MCF 10A (cell line): ENCODE data around the gene CEMIP. TPM values are rescaled to one million over a fixed set of nuclear protein-coding genes. Genes with fewer than 3 reads are reported as not detected.
A peak's percentile ranks its signal among the peaks of the same experiment; 100 is the strongest.
"Not testable (repeated sequence)": the region's sequence is repeated elsewhere in the genome, so short reads cannot be mapped to it uniquely, and the experiment has no call there.

ENCODE experiments used
- BruUV-seq: library from RNA; stranded (reverse); fragments of 400-500 nt; replicated peaks from 2 replicates; lab custom pipeline; 2021; lab: Mats Ljungman, UMichigan
- CTCF ChIA-PET: fragments of 300-600 bp; sonication (Branson Sonifier 250); formaldehyde crosslinking; extraction: SDS; loops from one replicate; lab custom pipeline; 2021; ENCODE audit warnings: antibody characterized with exemption, inconsistent platforms; lab: Yijun Ruan, JAX
- POLR2A ChIA-PET: fragments of 300-600, 350-650 bp; sonication (Branson Sonifier 250); formaldehyde crosslinking; extraction: SDS; loops from one replicate; lab custom pipeline; 2020; ENCODE audit warnings: antibody characterized with exemption, inconsistent platforms; lab: Yijun Ruan, JAX
- DNase-seq: peaks from one replicate; pipeline ENCODE4 v3.0.0-alpha.2; 2018; ENCODE audit not compliant: unreplicated experiment
- H3K27ac Mint-ChIP-seq: one replicate; pipeline ENCODE4 v1.8.0; 2022; ENCODE audit warnings: mild to moderate bottlenecking, low read depth, mixed read lengths; ENCODE audit not compliant: unreplicated experiment
- H3K27me3 Mint-ChIP-seq: one replicate; pipeline ENCODE4 v1.8.0; 2022; ENCODE audit warnings: mixed read lengths; ENCODE audit not compliant: insufficient read depth, unreplicated experiment
- H3K36me3 Mint-ChIP-seq: one replicate; pipeline ENCODE4 v1.8.0; 2022; ENCODE audit warnings: mild to moderate bottlenecking, moderate library complexity, mixed read lengths; ENCODE audit not compliant: insufficient read depth, unreplicated experiment
- H3K4me1 Mint-ChIP-seq: one replicate; pipeline ENCODE4 v1.8.0; 2022; ENCODE audit warnings: mixed read lengths; ENCODE audit not compliant: insufficient read depth, unreplicated experiment
- H3K4me3 Mint-ChIP-seq: one replicate; pipeline ENCODE4 v1.8.0; 2022; ENCODE audit warnings: mild to moderate bottlenecking, moderate library complexity, mixed read lengths; ENCODE audit not compliant: unreplicated experiment
- H3K9me3 Mint-ChIP-seq: one replicate; pipeline ENCODE4 v1.8.0; 2022; ENCODE audit warnings: mixed read lengths; ENCODE audit not compliant: unreplicated experiment
- CTCF ChIP-seq: fragments of 200-600 bp; IDR thresholded peaks from one replicate; pipeline ENCODE4 v1.8.0; 2022; ENCODE audit warnings: antibody characterized with exemption, mild to moderate bottlenecking; ENCODE audit not compliant: unreplicated experiment
- intact Hi-C: fragments of 100-400 bp; cut with micrococcal nuclease; formaldehyde crosslinking; loops from 2 replicates; pipeline ENCODE4 v1.14.1; 2022
- total RNA-seq: library from RNA; stranded (reverse); gene quantifications from 2 replicates; pipeline ENCODE4 v1.2.3, GENCODE V29; 2022

Gene CEMIP
- total RNA-seq, 1 experiment from 2014 or later, result 0.14 TPM

DNA sequence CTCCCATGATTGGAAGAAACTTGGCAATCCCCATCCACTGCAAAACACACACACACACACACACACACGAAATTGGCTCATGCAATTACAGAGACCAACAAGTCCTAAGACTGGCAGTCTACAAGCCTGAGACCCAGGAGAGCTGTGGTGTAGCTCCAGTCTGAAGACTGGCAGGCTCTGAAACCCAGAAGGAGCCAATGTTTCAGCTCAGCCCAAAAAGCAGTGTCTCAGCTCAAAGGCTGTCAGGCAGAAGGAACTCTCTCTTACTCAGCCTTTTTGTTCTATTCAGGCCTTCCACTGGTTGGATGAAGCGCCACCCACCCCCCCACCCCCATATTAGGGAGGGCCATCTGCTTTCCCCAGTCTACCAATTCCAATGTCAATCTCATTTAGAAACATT lies 178.4 kb downstream of the CEMIP start:
- intact Hi-C loops, result loop anchor here (10.0 kb wide), 1 partner anchor 113 kb away; no protein-coding TSS in a partner anchor
- DNase-seq, result peak; percentile 46
- POLR2A ChIA-PET, result interaction anchor here (0.7 to 1.9 kb wide), 3 partner anchors 11 to 1205 kb away, joined by 3 to 6 read pairs (median 3); no protein-coding TSS in a partner anchor

DNA sequence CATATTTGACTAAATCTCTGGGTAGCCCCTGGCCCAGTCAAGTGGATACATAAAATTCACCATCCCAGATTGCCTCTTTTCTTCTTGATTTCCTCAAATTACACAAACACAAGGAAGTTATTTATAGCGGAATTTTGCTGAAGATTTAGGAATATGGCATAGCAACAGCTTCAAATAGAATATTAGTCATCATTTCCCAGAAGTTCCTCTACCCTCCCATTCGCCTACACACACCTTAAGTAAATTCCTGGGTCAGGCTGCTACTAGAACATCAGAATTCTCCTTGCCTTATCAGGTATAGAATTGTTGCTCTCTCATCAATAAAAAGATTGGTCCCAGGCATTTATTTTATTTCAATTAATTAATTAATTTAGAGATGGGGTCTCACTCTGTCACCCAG lies 178.8 kb downstream of the CEMIP start:
- Mint-ChIP-seq H3K27ac (no peak overlapping the region), H3K9me3 (no peaks in the 10 kb centered on the region), H3K36me3 (peaks cover 15% of the 10 kb centered on the region), H3K4me3 (no peak overlapping the region), H3K27me3 (no peaks in the 10 kb centered on the region), H3K4me1 (peaks cover 38% of the 10 kb centered on the region)
- ChIA-PET POLR2A (interaction anchor here (0.7 to 1.9 kb wide), 2 partner anchors 10 to 1204 kb away, joined by 3 to 6 read pairs; no protein-coding TSS in a partner anchor), CTCF (interaction anchor here (1.4 to 1.7 kb wide), 2 partner anchors 12 to 179 kb away, joined by 5 to 12 read pairs; partner anchors contain the start of gene CEMIP)
- intact Hi-C loops, result loop anchor here (10.0 kb wide), 1 partner anchor 113 kb away; no protein-coding TSS in a partner anchor
- TF ChIP-seq CTCF, result no peak
- no TSS peak for BruUV-seq
- DNase-seq, result peak; percentile 53

More for the DNA sequence above, 178.4 kb downstream of the CEMIP start:
- Mint-ChIP-seq H3K36me3 (peaks cover 15% of the 10 kb centered on the region), H3K9me3 (no peaks in the 10 kb centered on the region), H3K27me3 (no peaks in the 10 kb centered on the region), H3K4me1 (peaks cover 43% of the 10 kb centered on the region), H3K27ac (no peak overlapping the region), H3K4me3 (no peak overlapping the region)
- BruUV-seq, result no TSS peak
- TF ChIP-seq CTCF, result no peak
- CTCF ChIA-PET, result interaction anchor here (1.3 to 1.7 kb wide), 3 partner anchors 13 to 390 kb away, joined by 4 to 12 read pairs (median 5); partner anchors contain the start of gene CEMIP

GRCh38 chr15:80958818-80959495 lies 179.8 kb downstream of the CEMIP start:
- ChIA-PET CTCF (interaction anchor here (1.2 to 1.8 kb wide), 2 partner anchors 11 to 180 kb away, joined by 8 to 9 read pairs; partner anchors contain the start of gene CEMIP), POLR2A (interaction anchor here (0.8 kb wide), 1 partner anchor 338 kb away, joined by 3 read pairs; no protein-coding TSS in a partner anchor)
- BruUV-seq, result no TSS peak
- intact Hi-C loops, result loop anchor here (10.0 kb wide), 1 partner anchor 114 kb away; no protein-coding TSS in a partner anchor
- TF ChIP-seq CTCF, result no peak
- no peak for DNase-seq
- Mint-ChIP-seq H3K27ac (no peak overlapping the region), H3K9me3 (no peaks in the 10 kb centered on the region), H3K4me1 (peaks cover 29% of the 10 kb centered on the region), H3K36me3 (peaks cover 15% of the 10 kb centered on the region), H3K4me3 (no peak overlapping the region), H3K27me3 (no peaks in the 10 kb centered on the region)

DNA sequence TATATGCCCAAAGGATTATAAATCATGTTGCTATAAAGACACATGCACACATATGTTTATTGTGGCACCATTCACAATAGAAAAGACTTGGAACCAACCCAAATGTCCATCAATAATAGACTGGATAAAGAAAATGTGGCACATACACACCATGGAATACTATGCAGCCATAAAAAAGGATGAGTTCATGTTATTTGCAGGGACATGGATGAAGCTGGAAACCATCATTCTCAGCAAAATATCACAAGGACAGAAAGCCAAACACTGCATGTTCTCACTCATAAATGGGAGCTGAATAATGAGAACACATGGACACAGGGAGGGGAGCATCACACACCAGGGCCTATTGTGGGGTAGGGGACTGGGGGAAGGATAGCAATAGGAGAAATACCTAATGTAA lies 186.3 kb downstream of the CEMIP start:
- H3K36me3 Mint-ChIP-seq, result peaks cover 17% of the 10 kb centered on the region
- H3K27ac Mint-ChIP-seq, H3K4me1 Mint-ChIP-seq, POLR2A ChIA-PET, H3K9me3 Mint-ChIP-seq, H3K27me3 Mint-ChIP-seq, BruUV-seq, DNase-seq, intact Hi-C loops, H3K4me3 Mint-ChIP-seq: not testable (repeated sequence)
- CTCF ChIA-PET, result interaction anchor here (0.6 kb wide), 1 partner anchor 347 kb away, joined by 4 read pairs; no protein-coding TSS in a partner anchor
